ENCODE results near the gene SERPINE2.

Gene SERPINE2

DNA sequence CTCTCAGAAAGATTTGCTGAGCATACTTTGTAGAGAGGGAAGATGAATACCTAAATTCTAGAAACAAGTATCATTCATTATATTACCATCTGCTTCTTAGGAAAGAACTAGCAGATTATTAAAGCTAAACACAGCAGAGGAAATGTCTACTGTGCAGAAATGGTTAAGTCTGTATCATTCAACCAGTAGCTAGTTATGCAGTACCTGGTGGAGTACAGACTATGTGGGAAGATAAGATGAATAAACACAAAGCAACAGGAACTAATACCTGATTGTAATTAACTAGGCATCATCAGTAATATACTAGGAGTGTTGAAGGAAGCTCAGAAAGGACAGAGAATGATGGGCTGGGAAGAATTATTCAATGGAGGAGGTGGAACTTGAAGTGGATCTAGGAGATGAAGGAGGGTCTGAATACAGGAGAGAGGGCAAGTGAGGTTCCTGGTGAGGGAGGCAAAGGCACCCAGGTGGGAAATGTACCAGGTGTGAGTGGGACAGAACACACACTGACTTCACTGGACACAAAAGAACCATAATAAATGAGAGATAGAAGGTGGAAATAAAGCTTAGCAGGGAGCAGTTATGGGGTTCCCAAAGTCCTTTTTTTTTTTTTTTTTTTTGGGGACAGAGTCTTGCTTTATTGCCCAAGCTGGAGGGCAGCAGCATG is 103.5 kb downstream of the SERPINE2 start:
- H2AK5ac ChIP-seq (ENCODE audit: low read length): no peak overlapping the region
- H3K36me3 ChIP-seq (ENCODE audit: control insufficient read depth, insufficient read depth, low read length): no peaks in the 10 kb centered on the region
- no peak overlapping the region for H2BK5ac ChIP-seq (ENCODE audit: low read length)
- no peak overlapping the region for H4K5ac ChIP-seq (ENCODE audit: low read length)
- H2BK15ac ChIP-seq (replicated peaks; ENCODE audit: low read depth): no peak overlapping the region
- no peak overlapping the region for H3K18ac ChIP-seq (ENCODE audit: low read length)
- H3K23ac ChIP-seq (ENCODE audit: low read length): no peak overlapping the region
- peaks cover 12% of the 10 kb centered on the region for H3K79me1 ChIP-seq (ENCODE audit: low read length)
- DNase-seq: no peak
- H3K27me3 ChIP-seq (ENCODE audit: insufficient read depth, low read length, poor library complexity): no peaks in the 10 kb centered on the region
- H3K4me3 ChIP-seq (ENCODE audit: low read length): no peak overlapping the region
- no peak overlapping the region for H2BK120ac ChIP-seq (ENCODE audit: low read depth, low read length)
- no peak overlapping the region for H4K8ac ChIP-seq (ENCODE audit: low read depth, low read length)
- no peak overlapping the region for H3K27ac ChIP-seq (ENCODE audit: low read depth, low read length)
- no peak overlapping the region for H3K56ac ChIP-seq (ENCODE audit: low read length)
- H3K79me2 ChIP-seq (ENCODE audit: control insufficient read depth, insufficient read depth, low read length): peaks cover 41% of the 10 kb centered on the region
- H3K4ac ChIP-seq (ENCODE audit: low read depth, low read length): no peak overlapping the region
- peaks cover 6% of the 10 kb centered on the region for H3K4me1 ChIP-seq (ENCODE audit: control insufficient read depth, low read depth, low read length)
- H3K4me2 ChIP-seq (ENCODE audit: low read length): no peak overlapping the region
- H3K9ac ChIP-seq (ENCODE audit: low read length): no peak overlapping the region

DNA sequence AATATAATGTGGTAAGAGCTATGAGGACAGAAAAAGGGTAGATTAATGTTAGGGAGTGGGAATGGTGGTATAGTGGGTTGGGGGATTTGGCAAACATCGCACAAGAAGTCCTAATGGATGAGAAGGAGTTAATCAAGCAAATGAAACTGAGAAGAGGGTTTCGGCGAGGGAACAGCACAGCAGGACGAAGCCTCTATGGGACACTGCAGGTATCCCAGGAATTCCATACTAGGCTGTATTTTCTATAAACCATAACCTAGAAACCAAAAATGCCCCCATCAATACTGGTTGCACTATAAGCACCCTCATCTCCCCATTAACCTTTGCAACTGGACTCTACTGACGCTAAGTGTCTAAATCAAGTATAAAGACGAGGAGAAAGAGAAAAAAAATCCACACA is 104.2 kb downstream of the SERPINE2 start:
- Histone ChIP-seq H2BK5ac (ENCODE audit: low read length) (no peak overlapping the region), H3K9ac (ENCODE audit: low read length) (no peak overlapping the region), H3K4me2 (ENCODE audit: low read length) (no peak overlapping the region), H2BK120ac (ENCODE audit: low read depth, low read length) (no peak overlapping the region), H3K56ac (ENCODE audit: low read length) (no peak overlapping the region), H3K23ac (ENCODE audit: low read length) (no peak overlapping the region), H3K4me1 (ENCODE audit: control insufficient read depth, low read depth, low read length) (peaks cover 6% of the 10 kb centered on the region), H3K4me3 (ENCODE audit: low read length) (no peak overlapping the region), H3K79me2 (ENCODE audit: control insufficient read depth, insufficient read depth, low read length) (peaks cover 38% of the 10 kb centered on the region), H3K36me3 (ENCODE audit: control insufficient read depth, insufficient read depth, low read length) (no peaks in the 10 kb centered on the region), H2BK15ac (replicated peaks; ENCODE audit: low read depth) (no peak overlapping the region), H4K5ac (ENCODE audit: low read length) (no peak overlapping the region), H3K18ac (ENCODE audit: low read length) (no peak overlapping the region), H3K4ac (ENCODE audit: low read depth, low read length) (no peak overlapping the region), H2AK5ac (ENCODE audit: low read length) (no peak overlapping the region), H3K27me3 (ENCODE audit: insufficient read depth, low read length, poor library complexity) (no peaks in the 10 kb centered on the region), H3K27ac (ENCODE audit: low read depth, low read length) (no peak overlapping the region), H3K79me1 (ENCODE audit: low read length) (peaks cover 11% of the 10 kb centered on the region), H4K8ac (ENCODE audit: low read depth, low read length) (no peak overlapping the region)
- no peak for DNase-seq
- no CpG with 5 or more reads among the region's 6 CpGs for WGBS (ENCODE audit: extremely low coverage, insufficient coverage, low lambda C conversion rate)

DNA sequence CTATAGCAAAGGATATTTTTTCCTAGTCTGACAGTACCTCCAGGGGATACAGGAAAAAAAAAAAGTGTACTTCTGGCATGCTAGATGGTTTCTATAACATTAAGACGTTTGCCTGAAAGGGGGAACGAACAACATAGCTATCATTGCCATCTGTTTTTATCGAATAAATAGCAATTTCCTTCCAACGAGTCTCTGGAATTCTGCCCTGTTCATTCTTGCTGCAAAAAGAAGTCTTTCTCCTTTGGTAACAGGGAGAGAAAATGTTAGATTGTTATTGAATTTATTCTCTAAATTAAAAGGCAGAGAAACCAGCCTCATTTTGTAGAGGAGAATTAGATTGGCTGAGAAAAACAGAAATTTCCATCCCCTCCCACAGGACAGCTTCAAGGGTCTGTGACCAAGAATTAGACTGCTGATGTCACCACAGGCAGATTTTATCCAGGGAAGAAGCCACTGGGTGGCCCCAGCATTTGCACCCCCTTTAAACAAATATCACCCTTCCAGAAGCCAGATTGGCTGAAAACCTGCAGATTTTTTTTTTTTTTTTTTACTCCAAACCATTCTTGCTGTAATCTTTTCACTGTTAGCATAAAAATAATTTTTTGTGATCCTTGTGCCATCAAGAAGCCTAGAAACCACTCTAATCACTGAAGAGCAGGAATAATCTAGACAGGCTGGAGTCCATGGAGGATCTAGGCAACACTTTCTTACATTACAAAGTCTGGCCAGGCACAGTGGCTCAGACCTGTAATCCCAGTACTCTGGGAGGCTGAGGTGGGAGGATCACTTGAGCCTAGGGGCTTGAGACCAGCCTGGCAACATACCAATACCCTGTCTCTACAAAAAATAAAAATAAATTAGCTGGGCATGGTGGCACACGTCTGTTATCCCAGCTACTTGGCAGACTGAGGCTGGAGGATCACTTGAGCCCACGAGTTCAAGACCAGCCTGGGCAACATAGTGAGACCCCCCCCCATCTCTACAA is 106.0 kb downstream of the SERPINE2 start:
- Histone ChIP-seq H3K79me2 (ENCODE audit: control insufficient read depth, insufficient read depth, low read length) (peaks cover 37% of the 10 kb centered on the region), H4K8ac (ENCODE audit: low read depth, low read length) (no peak overlapping the region), H2BK5ac (ENCODE audit: low read length) (no peak overlapping the region), H3K27ac (ENCODE audit: low read depth, low read length) (no peak overlapping the region), H3K56ac (ENCODE audit: low read length) (no peak overlapping the region), H3K27me3 (ENCODE audit: insufficient read depth, low read length, poor library complexity) (no peaks in the 10 kb centered on the region), H3K4ac (ENCODE audit: low read depth, low read length) (no peak overlapping the region), H4K5ac (ENCODE audit: low read length) (no peak overlapping the region), H3K9ac (ENCODE audit: low read length) (no peak overlapping the region), H3K4me2 (ENCODE audit: low read length) (no peak overlapping the region), H3K23ac (ENCODE audit: low read length) (no peak overlapping the region), H3K79me1 (ENCODE audit: low read length) (peaks cover 13% of the 10 kb centered on the region), H2AK5ac (ENCODE audit: low read length) (no peak overlapping the region), H2BK15ac (replicated peaks; ENCODE audit: low read depth) (no peak overlapping the region), H3K18ac (ENCODE audit: low read length) (no peak overlapping the region), H3K36me3 (ENCODE audit: control insufficient read depth, insufficient read depth, low read length) (no peaks in the 10 kb centered on the region), H2BK120ac (ENCODE audit: low read depth, low read length) (no peak overlapping the region), H3K4me1 (ENCODE audit: control insufficient read depth, low read depth, low read length) (peaks cover 6% of the 10 kb centered on the region), H3K4me3 (ENCODE audit: low read length) (no peak overlapping the region)
- no CpG with 5 or more reads among the region's 6 CpGs for WGBS (ENCODE audit: extremely low coverage, insufficient coverage, low lambda C conversion rate)
- DNase-seq: no peak

DNA sequence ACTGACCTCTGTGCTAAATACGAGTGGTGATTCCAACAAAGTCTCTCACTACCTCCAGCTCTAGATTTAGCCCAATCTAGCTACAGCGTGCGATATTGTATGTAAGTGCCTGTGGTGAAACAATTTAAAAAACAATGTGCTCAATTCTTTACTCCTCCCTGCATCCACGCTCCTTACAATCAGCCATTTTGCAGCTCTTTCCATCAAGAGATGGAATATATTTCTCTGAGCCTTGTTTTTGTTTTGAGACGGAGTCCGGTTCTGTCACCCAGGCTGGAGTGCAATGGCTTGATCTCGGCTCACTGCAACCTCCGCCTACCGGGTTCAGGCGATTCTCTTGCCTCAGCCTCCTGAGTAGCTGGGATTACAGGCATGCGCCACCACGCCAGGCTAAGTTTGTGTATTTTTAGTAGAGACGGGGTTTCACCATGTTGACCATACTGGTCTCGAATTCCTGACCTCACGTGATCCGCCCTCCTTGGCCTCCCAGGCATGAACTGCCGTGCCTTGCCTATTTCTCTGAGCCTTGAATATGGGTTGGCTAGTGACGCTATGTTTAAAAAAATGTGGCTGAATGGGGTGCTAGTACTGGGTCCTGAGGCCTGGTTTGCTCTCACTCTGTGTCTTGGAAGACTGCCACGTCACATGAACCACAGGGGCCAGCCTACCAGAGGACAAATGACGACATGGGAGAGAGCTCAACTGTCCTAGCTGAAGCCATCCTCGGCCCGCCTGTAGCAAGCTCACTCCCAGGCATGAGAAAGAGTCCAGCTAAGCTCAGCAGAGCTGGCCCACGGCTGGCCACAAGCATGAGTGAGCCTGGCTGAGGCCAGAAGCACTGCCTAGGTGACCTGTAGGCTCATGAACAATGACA is 108.7 kb downstream of the SERPINE2 start:
- no CpG with 5 or more reads among the region's 23 CpGs for WGBS (ENCODE audit: extremely low coverage, insufficient coverage, low lambda C conversion rate)
- Histone ChIP-seq H3K27ac (ENCODE audit: low read depth, low read length) (no peak overlapping the region), H3K4me1 (ENCODE audit: control insufficient read depth, low read depth, low read length) (no peaks in the 10 kb centered on the region), H2BK15ac (replicated peaks; ENCODE audit: low read depth) (no peak overlapping the region), H3K4ac (ENCODE audit: low read depth, low read length) (no peak overlapping the region), H3K79me2 (ENCODE audit: control insufficient read depth, insufficient read depth, low read length) (peaks cover 19% of the 10 kb centered on the region), H3K9ac (ENCODE audit: low read length) (no peak overlapping the region), H3K27me3 (ENCODE audit: insufficient read depth, low read length, poor library complexity) (no peaks in the 10 kb centered on the region), H2AK5ac (ENCODE audit: low read length) (no peak overlapping the region), H3K4me2 (ENCODE audit: low read length) (no peak overlapping the region), H3K4me3 (ENCODE audit: low read length) (no peak overlapping the region), H3K36me3 (ENCODE audit: control insufficient read depth, insufficient read depth, low read length) (no peaks in the 10 kb centered on the region), H4K5ac (ENCODE audit: low read length) (no peak overlapping the region), H2BK120ac (ENCODE audit: low read depth, low read length) (no peak overlapping the region), H3K79me1 (ENCODE audit: low read length) (peaks cover 10% of the 10 kb centered on the region), H3K18ac (ENCODE audit: low read length) (no peak overlapping the region), H3K56ac (ENCODE audit: low read length) (no peak overlapping the region), H3K23ac (ENCODE audit: low read length) (no peak overlapping the region), H4K8ac (ENCODE audit: low read depth, low read length) (no peak overlapping the region), H2BK5ac (ENCODE audit: low read length) (no peak overlapping the region)
- DNase-seq: no peak

DNA sequence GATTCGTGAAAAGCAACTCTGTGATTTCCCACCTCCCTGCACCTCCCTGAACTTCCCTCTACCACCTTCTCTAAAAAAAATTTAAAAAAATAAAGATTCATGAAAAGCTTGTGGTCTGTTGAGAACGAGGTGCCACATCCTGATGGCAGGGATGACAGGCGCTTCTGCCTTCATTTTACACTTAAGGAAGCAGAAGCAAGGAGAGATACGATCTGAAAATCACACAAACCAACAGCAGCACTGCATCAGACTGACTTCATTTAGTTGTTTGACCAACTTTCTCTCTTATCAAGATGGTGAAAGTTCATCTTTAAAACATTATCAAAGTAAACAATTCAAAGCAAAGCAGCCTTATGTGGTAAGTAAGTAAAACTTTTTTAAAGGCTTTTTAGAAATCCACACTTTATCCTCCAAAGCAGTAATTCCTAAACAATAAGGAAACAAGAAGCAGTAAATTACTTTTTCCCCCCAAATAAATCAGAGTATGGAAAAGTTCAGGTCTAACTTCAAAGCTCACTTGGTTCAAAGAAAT is 109.4 kb downstream of the SERPINE2 start:
- H3K27ac ChIP-seq (ENCODE audit: low read depth, low read length): no peak overlapping the region

More for the DNA sequence above, 109.4 kb downstream of the SERPINE2 start:
- no peaks in the 10 kb centered on the region for H3K36me3 ChIP-seq (ENCODE audit: control insufficient read depth, insufficient read depth, low read length)
- H2BK120ac ChIP-seq (ENCODE audit: low read depth, low read length): no peak overlapping the region
- DNase-seq: no peak
- H3K79me2 ChIP-seq (ENCODE audit: control insufficient read depth, insufficient read depth, low read length): peaks cover 14% of the 10 kb centered on the region
- no peak overlapping the region for H3K4me3 ChIP-seq (ENCODE audit: low read length)
- no peak overlapping the region for H3K56ac ChIP-seq (ENCODE audit: low read length)
- peaks cover 10% of the 10 kb centered on the region for H3K79me1 ChIP-seq (ENCODE audit: low read length)
- H3K4me2 ChIP-seq (ENCODE audit: low read length): no peak overlapping the region
- no CpG with 5 or more reads among the region's 4 CpGs for WGBS (ENCODE audit: extremely low coverage, insufficient coverage, low lambda C conversion rate)
- no peak overlapping the region for H4K8ac ChIP-seq (ENCODE audit: low read depth, low read length)
- H2BK15ac ChIP-seq (replicated peaks; ENCODE audit: low read depth): no peak overlapping the region
- no peak overlapping the region for H2BK5ac ChIP-seq (ENCODE audit: low read length)
- H4K5ac ChIP-seq (ENCODE audit: low read length): no peak overlapping the region
- H3K18ac ChIP-seq (ENCODE audit: low read length): no peak overlapping the region
- H3K23ac ChIP-seq (ENCODE audit: low read length): no peak overlapping the region
- H3K4me1 ChIP-seq (ENCODE audit: control insufficient read depth, low read depth, low read length): no peaks in the 10 kb centered on the region
- no peak overlapping the region for H2AK5ac ChIP-seq (ENCODE audit: low read length)
- H3K9ac ChIP-seq (ENCODE audit: low read length): no peak overlapping the region
- no peaks in the 10 kb centered on the region for H3K27me3 ChIP-seq (ENCODE audit: insufficient read depth, low read length, poor library complexity)
- no peak overlapping the region for H3K4ac ChIP-seq (ENCODE audit: low read depth, low read length)

Measured in mesendoderm (in vitro differentiated cells).